Stimulated activated memory B cell treated with anti-CD40 and anti-IgM and Interleukin-4, amounts not matched to agents 10 μg/mL and 1 μg/mL and 100 μg/mL, for 72 hours (primary cell): ENCODE results near the gene MYO1B.

Experiments
- ATAC-seq: fragments of 150-1000 bp; cut with Tn5 transposase; 2 replicates; pipeline ENCODE4 v1.10.0; 2021
- H3K27ac Mint-ChIP-seq: one replicate; pipeline ENCODE4 v1.8.0; 2022; ENCODE audit warnings: mild to moderate bottlenecking, mixed read lengths
- H3K27me3 Mint-ChIP-seq: one replicate; pipeline ENCODE4 v1.8.0; 2022; ENCODE audit warnings: mixed read lengths
- H3K36me3 Mint-ChIP-seq: one replicate; pipeline ENCODE4 v1.8.0; 2022; ENCODE audit warnings: mixed read lengths
- H3K4me1 Mint-ChIP-seq: one replicate; pipeline ENCODE4 v1.8.0; 2022; ENCODE audit warnings: mixed read lengths
- H3K4me3 Mint-ChIP-seq: one replicate; pipeline ENCODE4 v1.8.0; 2022; ENCODE audit warnings: mild to moderate bottlenecking, moderate library complexity, mixed read lengths
- H3K9me3 Mint-ChIP-seq: one replicate; pipeline ENCODE4 v1.8.0; 2022; ENCODE audit warnings: mixed read lengths

Gene MYO1B

GRCh38 chr2:191292869-191293268 lies 47.7 kb downstream of the MYO1B start:
- Mint-ChIP-seq H3K9me3 (no peaks in the 10 kb centered on the region), H3K27me3 (no peaks in the 10 kb centered on the region), H3K27ac (no peak overlapping the region), H3K4me3 (no peak overlapping the region), H3K36me3 (no peaks in the 10 kb centered on the region), H3K4me1 (peaks cover 6% of the 10 kb centered on the region)
- ATAC-seq: no peak

DNA sequence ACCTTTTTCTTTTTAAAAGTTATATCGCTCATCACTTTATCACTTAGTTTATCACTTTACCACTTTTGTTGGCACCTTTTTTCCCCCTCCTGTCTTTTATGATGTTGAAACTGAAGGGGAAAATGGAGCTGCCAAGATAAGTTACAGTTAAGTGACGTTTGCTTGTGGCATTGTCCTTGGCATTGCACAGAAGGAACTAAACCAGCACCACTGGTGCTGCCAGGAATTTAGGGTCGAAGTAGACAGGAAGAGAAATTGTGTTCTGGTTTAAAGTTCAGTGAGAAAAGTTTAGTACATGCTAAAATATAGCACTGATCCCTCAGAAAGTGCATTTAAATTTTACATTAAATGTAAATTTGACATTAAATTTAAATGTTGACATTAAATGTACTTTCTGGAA lies 49.9 kb downstream of the MYO1B start:
- no peak for ATAC-seq
- no peak overlapping the region for H3K27ac Mint-ChIP-seq
- no peak overlapping the region for H3K4me3 Mint-ChIP-seq
- H3K27me3 Mint-ChIP-seq: no peaks in the 10 kb centered on the region
- H3K4me1 Mint-ChIP-seq: peaks cover 6% of the 10 kb centered on the region
- no peaks in the 10 kb centered on the region for H3K9me3 Mint-ChIP-seq
- no peaks in the 10 kb centered on the region for H3K36me3 Mint-ChIP-seq

DNA sequence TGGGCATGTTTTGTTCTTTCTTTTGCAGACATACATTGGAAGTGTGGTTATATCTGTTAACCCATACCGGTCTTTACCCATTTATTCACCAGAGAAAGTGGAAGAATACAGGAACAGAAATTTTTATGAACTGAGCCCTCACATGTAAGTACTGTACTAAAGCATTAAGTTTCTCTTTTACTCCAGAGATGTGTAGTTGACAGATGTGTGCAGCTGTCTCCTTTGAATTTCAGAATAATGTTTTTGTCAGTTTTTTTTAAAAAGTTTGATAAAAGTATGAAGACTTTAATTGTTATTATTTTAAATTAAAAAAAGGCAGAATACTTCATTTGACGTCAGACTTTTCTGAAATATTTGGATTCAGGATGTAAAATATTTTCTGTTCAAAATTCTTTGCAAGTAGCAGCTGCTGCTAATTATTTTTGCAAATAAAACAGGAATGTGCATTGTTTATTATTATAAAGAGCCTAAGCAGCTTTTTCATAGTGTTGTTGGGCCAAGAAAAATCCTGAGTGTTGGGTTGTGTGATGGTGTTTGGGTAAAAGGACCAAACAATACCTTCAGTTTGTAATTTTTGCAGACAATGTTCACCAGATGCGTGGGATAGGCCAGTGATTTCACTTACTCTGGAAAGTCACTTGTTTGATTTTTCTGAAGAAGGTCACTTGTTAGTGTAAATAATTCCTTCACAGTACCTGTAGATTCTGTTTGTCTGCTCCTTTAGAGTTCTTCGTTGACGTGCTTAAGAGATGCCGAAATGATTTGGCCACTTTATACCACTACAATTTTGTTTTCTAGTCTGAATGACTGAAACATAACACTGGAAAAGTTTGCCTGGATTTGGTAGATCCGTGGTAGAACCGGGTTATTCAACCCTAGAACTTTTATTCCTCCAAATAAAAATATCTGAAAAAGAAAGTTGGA lies 51.1 kb downstream of the MYO1B start:
- H3K4me1 Mint-ChIP-seq: peaks cover 6% of the 10 kb centered on the region
- H3K4me3 Mint-ChIP-seq: no peak overlapping the region
- H3K9me3 Mint-ChIP-seq: no peaks in the 10 kb centered on the region

GRCh38 chr2:191297033-191297432 lies 51.8 kb downstream of the MYO1B start:
- no peak overlapping the region for H3K4me3 Mint-ChIP-seq
- no peaks in the 10 kb centered on the region for H3K36me3 Mint-ChIP-seq
- H3K27me3 Mint-ChIP-seq: no peaks in the 10 kb centered on the region
- ATAC-seq: no peak
- no peak overlapping the region for H3K27ac Mint-ChIP-seq
- peaks cover 6% of the 10 kb centered on the region for H3K4me1 Mint-ChIP-seq
- H3K9me3 Mint-ChIP-seq: no peaks in the 10 kb centered on the region

More for the DNA sequence above, 51.1 kb downstream of the MYO1B start:
- H3K36me3 Mint-ChIP-seq: no peaks in the 10 kb centered on the region
- H3K27ac Mint-ChIP-seq: no peak overlapping the region
- H3K27me3 Mint-ChIP-seq: no peaks in the 10 kb centered on the region
- ATAC-seq: no peak

DNA sequence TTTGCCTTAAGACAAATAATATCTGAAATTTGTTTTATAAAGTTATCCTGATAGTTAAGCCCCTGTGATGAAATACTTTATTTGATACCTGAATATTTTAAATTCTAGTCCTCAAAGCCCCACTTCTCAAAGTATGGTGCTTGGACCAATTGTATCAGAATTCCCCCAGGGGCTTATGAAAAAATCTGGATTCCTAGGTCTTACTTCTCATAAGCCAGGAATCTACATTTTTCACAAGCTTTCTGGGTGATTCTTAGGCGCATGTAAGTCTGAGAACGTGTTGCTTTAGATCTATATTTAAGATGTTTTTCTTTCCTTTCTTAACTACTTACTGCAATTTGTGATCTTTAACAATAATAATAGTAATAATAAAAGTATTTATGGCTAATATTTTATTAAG lies 53.1 kb downstream of the MYO1B start:
- Mint-ChIP-seq H3K27ac (no peak overlapping the region), H3K4me3 (no peak overlapping the region), H3K36me3 (no peaks in the 10 kb centered on the region), H3K27me3 (no peaks in the 10 kb centered on the region), H3K4me1 (peaks cover 6% of the 10 kb centered on the region), H3K9me3 (no peaks in the 10 kb centered on the region)
- no peak for ATAC-seq

GRCh38 chr2:191299010-191299409 lies 53.8 kb downstream of the MYO1B start:
- no peak for ATAC-seq
- Mint-ChIP-seq H3K9me3 (no peaks in the 10 kb centered on the region), H3K36me3 (no peaks in the 10 kb centered on the region), H3K4me3 (no peak overlapping the region), H3K27me3 (no peaks in the 10 kb centered on the region), H3K4me1 (peaks cover 6% of the 10 kb centered on the region), H3K27ac (no peak overlapping the region)

GRCh38 chr2:191299866-191300265 lies 54.7 kb downstream of the MYO1B start:
- H3K36me3 Mint-ChIP-seq: no peaks in the 10 kb centered on the region
- no peak for ATAC-seq
- H3K9me3 Mint-ChIP-seq: no peaks in the 10 kb centered on the region
- H3K27me3 Mint-ChIP-seq: no peaks in the 10 kb centered on the region
- peaks cover 6% of the 10 kb centered on the region for H3K4me1 Mint-ChIP-seq
- no peak overlapping the region for H3K27ac Mint-ChIP-seq
- no peak overlapping the region for H3K4me3 Mint-ChIP-seq

DNA sequence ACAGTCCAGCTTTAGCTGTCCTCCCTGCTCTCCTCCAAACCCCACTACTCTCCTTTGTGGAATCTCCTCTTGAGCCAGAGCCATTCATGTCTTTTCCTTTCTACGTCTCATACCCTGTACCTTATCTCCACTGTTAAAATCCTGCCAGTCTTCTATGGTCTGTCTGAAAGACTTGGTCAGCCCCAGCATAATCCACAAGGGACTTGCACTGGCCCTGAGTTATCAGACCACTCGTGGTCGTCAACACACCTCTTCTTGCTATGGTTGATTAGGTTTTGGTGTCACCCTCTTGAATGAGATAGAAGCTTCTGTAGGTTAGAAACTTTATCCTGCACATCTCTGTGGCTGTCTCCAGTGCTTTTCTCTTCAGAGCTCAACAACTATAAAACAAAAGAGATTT lies 56.8 kb downstream of the MYO1B start:
- ATAC-seq: no peak
- Mint-ChIP-seq H3K4me1 (peaks cover 6% of the 10 kb centered on the region), H3K9me3 (no peaks in the 10 kb centered on the region), H3K36me3 (no peaks in the 10 kb centered on the region), H3K4me3 (no peak overlapping the region), H3K27me3 (no peaks in the 10 kb centered on the region), H3K27ac (no peak overlapping the region)

GRCh38 chr2:191302459-191303139 lies 57.4 kb downstream of the MYO1B start:
- Mint-ChIP-seq H3K36me3 (no peaks in the 10 kb centered on the region), H3K27ac (no peak overlapping the region), H3K4me1 (peaks cover 3% of the 10 kb centered on the region), H3K4me3 (no peak overlapping the region), H3K9me3 (no peaks in the 10 kb centered on the region), H3K27me3 (no peaks in the 10 kb centered on the region)
- ATAC-seq: peak; percentile 59

GRCh38 chr2:191303140-191304005 lies 58.2 kb downstream of the MYO1B start:
- H3K9me3 Mint-ChIP-seq: no peaks in the 10 kb centered on the region
- no peak for ATAC-seq
- no peaks in the 10 kb centered on the region for H3K36me3 Mint-ChIP-seq
- H3K27ac Mint-ChIP-seq: no peak overlapping the region
- no peaks in the 10 kb centered on the region for H3K4me1 Mint-ChIP-seq
- H3K27me3 Mint-ChIP-seq: no peaks in the 10 kb centered on the region
- no peak overlapping the region for H3K4me3 Mint-ChIP-seq

- no peak for ATAC-seq
- Mint-ChIP-seq H3K4me1 (no peaks in the 10 kb centered on the region), H3K36me3 (no peaks in the 10 kb centered on the region), H3K27me3 (no peaks in the 10 kb centered on the region), H3K9me3 (no peaks in the 10 kb centered on the region), H3K27ac (no peak overlapping the region), H3K4me3 (no peak overlapping the region)
Measured at GRCh38 chr2:191304939-191305875, 60.0 kb downstream of the MYO1B start.

DNA sequence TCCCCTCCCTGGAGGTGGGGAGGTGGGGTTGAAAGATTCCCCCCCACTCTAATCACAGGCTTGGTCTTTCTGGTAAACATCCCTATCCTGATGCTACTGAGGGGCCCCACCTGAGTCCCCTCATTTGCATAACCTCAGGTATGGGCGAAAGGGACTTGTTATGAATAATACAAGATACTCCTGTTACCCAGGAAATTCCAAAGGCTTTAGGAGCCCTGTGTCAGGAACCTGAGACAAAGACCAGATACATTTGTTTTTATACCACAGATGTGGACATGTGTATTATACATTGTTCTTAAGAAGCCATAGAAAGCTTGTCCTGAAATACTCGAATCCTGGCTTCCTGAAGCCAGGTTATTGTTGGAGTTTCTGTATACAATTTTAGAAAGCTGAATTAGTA lies 62.8 kb downstream of the MYO1B start:
- Mint-ChIP-seq H3K4me1 (no peaks in the 10 kb centered on the region), H3K27me3 (no peaks in the 10 kb centered on the region), H3K4me3 (no peak overlapping the region), H3K9me3 (no peaks in the 10 kb centered on the region), H3K36me3 (no peaks in the 10 kb centered on the region), H3K27ac (no peak overlapping the region)
- no peak for ATAC-seq

GRCh38 chr2:191311156-191311555 lies 66.0 kb downstream of the MYO1B start:
- Mint-ChIP-seq H3K4me3 (no peak overlapping the region), H3K27me3 (no peaks in the 10 kb centered on the region), H3K27ac (no peak overlapping the region), H3K36me3 (no peaks in the 10 kb centered on the region), H3K4me1 (peaks cover 19% of the 10 kb centered on the region), H3K9me3 (no peaks in the 10 kb centered on the region)
- no peak for ATAC-seq

- Mint-ChIP-seq H3K4me3 (no peak overlapping the region), H3K27ac (no peak overlapping the region), H3K27me3 (no peaks in the 10 kb centered on the region), H3K36me3 (no peaks in the 10 kb centered on the region), H3K4me1 (peaks cover 24% of the 10 kb centered on the region), H3K9me3 (no peaks in the 10 kb centered on the region)
- no peak for ATAC-seq
Measured at GRCh38 chr2:191311627-191312026, 66.4 kb downstream of the MYO1B start.
